Panc1 (cell line): ENCODE data around the gene OGA. TPM values are rescaled to one million over a fixed set of nuclear protein-coding genes. Genes with fewer than 3 reads are reported as not detected.

Experiments
- ATAC-seq: fragments of 200-7000 bp; cut with Tn5 transposase; 2 replicates; pipeline ENCODE4 v1.9.1; 2020; ENCODE audit warnings: mild to moderate bottlenecking, moderate library complexity
- BruUV-seq: library from RNA; stranded (reverse); fragments of 400-500 nt; replicated peaks from 2 replicates; lab custom pipeline; 2021; lab: Mats Ljungman, UMichigan
- CTCF ChIA-PET: fragments of 300-600 bp; sonication (Branson Sonifier 250); formaldehyde crosslinking; loops from one replicate; lab custom pipeline; 2022; ENCODE audit warnings: antibody characterized with exemption; lab: Charles Lee
- POLR2A ChIA-PET: fragments of 300-600 bp; sonication (Branson Sonifier 250); formaldehyde crosslinking; loops from one replicate; lab custom pipeline; 2022; ENCODE audit warnings: antibody characterized with exemption; lab: Charles Lee
- DNase-seq: peaks from one replicate; pipeline ENCODE4 v3.0.0-alpha.2; 2010; ENCODE audit warnings: low read depth, low spot score
- H3K27ac ChIP-seq: 2 replicates; pipeline ENCODE4 v1.5.1; 2011; ENCODE audit warnings: mild to moderate bottlenecking, low read length, inconsistent platforms
- H3K27me3 ChIP-seq: fragments of 200-500 bp; sonication (Bioruptor generic); 2 replicates; pipeline ENCODE4 v1.6.0; 2014; ENCODE audit warnings: low read length, inconsistent platforms; ENCODE audit not compliant: control insufficient read depth, insufficient read depth
- H3K36me3 ChIP-seq: fragments of 200-500 bp; sonication (Bioruptor generic); 2 replicates; pipeline ENCODE4 v1.5.1; 2014; ENCODE audit warnings: inconsistent platforms, mild to moderate bottlenecking, low read length, moderate library complexity; ENCODE audit not compliant: control insufficient read depth, insufficient read depth
- H3K4me1 ChIP-seq: 2 replicates; pipeline ENCODE4 v1.5.1; 2011; ENCODE audit warnings: inconsistent platforms, mild to moderate bottlenecking, low read length, moderate library complexity; ENCODE audit not compliant: control insufficient read depth, insufficient read depth
- H3K4me3 ChIP-seq, 2 experiments: 2 replicates each; pipeline ENCODE4 v1.5.1; 2011 to 2012; ENCODE audit warnings: low read depth in 2 of 2, low read length in 2 of 2, mild to moderate bottlenecking in 2 of 2, inconsistent platforms in 1 of 2, moderate library complexity in 1 of 2
- H3K9me3 ChIP-seq: fragments of 200-500 bp; sonication (Bioruptor generic); 2 replicates; pipeline ENCODE4 v1.5.1; 2014; ENCODE audit warnings: low read depth, mild to moderate bottlenecking, inconsistent platforms, low read length, moderate library complexity; ENCODE audit not compliant: control insufficient read depth, insufficient read depth
- CTCF ChIP-seq: fragments of 450-650 bp; IDR thresholded peaks from 2 replicates; pipeline ENCODE4 v1.5.1; 2017; ENCODE audit warnings: mild to moderate bottlenecking
- POLR2AphosphoS5 ChIP-seq: IDR thresholded peaks from 2 replicates; pipeline ENCODE4 v1.6.1; 2012; ENCODE audit warnings: mild to moderate bottlenecking, low read depth, low read length, moderate library complexity
- REST ChIP-seq, 2 experiments: IDR thresholded peaks; 2 replicates each; pipeline ENCODE4 v1.6.1; 2011 to 2012; ENCODE audit warnings: low read depth in 2 of 2, control low read depth in 1 of 2, low read length in 1 of 2, mild to moderate bottlenecking in 1 of 2, moderate library complexity in 1 of 2; ENCODE audit not compliant: insufficient read depth in 1 of 2
- SIN3A ChIP-seq: IDR thresholded peaks from 2 replicates; pipeline ENCODE4 v1.6.1; 2012; ENCODE audit warnings: low read depth, mild to moderate bottlenecking, low read length, moderate library complexity, borderline replicate concordance; ENCODE audit not compliant: insufficient read depth
- TCF7L2 ChIP-seq: IDR thresholded peaks from 2 replicates; pipeline ENCODE4 v1.6.1; 2011; ENCODE audit warnings: mild to moderate bottlenecking, low read depth, low read length, inconsistent platforms
- in situ Hi-C: cut with HindIII; loops from 2 replicates; pipeline ENCODE4 v1.10.0; 2016; ENCODE audit warnings: low sequenced_read_pairs, low pct_unique_long_range_greater_than_20kb
- intact Hi-C: fragments of 100-400 bp; cut with micrococcal nuclease; formaldehyde crosslinking; loops from one replicate; pipeline ENCODE4 v1.10.0; 2022; ENCODE audit not compliant: unreplicated experiment
- total RNA-seq: library from RNA; stranded (reverse); gene quantifications from one replicate; pipeline ENCODE4 v1.2.1, GENCODE V29; 2021; ENCODE audit not compliant: unreplicated experiment

Gene OGA
- total RNA-seq, 1 experiment from 2014 or later = 117 TPM

- H3K4me1 ChIP-seq = peaks cover 39% of the 10 kb centered on the region
- H3K27me3 ChIP-seq = no peaks in the 10 kb centered on the region
- no peak for DNase-seq
- CTCF ChIA-PET = interaction anchor here (1.0 to 1.2 kb wide), 2 partner anchors 57 to 181 kb away, joined by 4 to 5 read pairs; no protein-coding TSS in a partner anchor
- no TSS peak for BruUV-seq
- POLR2A ChIA-PET = no interaction called here
- no peaks in the 10 kb centered on the region for H3K9me3 ChIP-seq
- intact Hi-C loops = loop anchor here (10.0 kb wide), 1 partner anchor 569 kb away; no protein-coding TSS in a partner anchor
- in situ Hi-C loops = no loop called here
- peak overlapping the region; percentile 94 for H3K27ac ChIP-seq
- peaks cover 24% of the 10 kb centered on the region for H3K36me3 ChIP-seq
- no peak for TF ChIP-seq REST (IDR thresholded peaks at IDR 0.05; ENCODE audit: insufficient read depth in 1 of 2, low read depth in 2 of 2, low read length in 1 of 2)
- no peak for TF ChIP-seq TCF7L2
- TF ChIP-seq POLR2AphosphoS5 = no peak
- no peak for TF ChIP-seq CTCF
- TF ChIP-seq SIN3A = no peak
- peak overlapping the region; percentile 83 to 89 for H3K4me3 ChIP-seq
- ATAC-seq = peak; percentile 22
Observed at GRCh38 chr10:101783736-101784118, 34.5 kb downstream of the OGA start.

- H3K27me3 ChIP-seq = no peaks in the 10 kb centered on the region
- H3K9me3 ChIP-seq = no peaks in the 10 kb centered on the region
- no TSS peak for BruUV-seq
- TF ChIP-seq REST (IDR thresholded peaks at IDR 0.05; ENCODE audit: insufficient read depth in 1 of 2, low read depth in 2 of 2, low read length in 1 of 2) = no peak
- TF ChIP-seq SIN3A = peak; percentile 30; the same call in 1 of the 2 replicates
- TF ChIP-seq TCF7L2 = peak; percentile 43; the same call in 1 of the 2 replicates
- peak; percentile 95 for TF ChIP-seq POLR2AphosphoS5
- peaks cover 39% of the 10 kb centered on the region for H3K4me1 ChIP-seq
- H3K36me3 ChIP-seq = peaks cover 23% of the 10 kb centered on the region
- H3K4me3 ChIP-seq = peak within 1 kb of the TSS; percentile 83 to 89
- ATAC-seq (peak; percentile 84), DNase-seq (peak; percentile 41)
- CTCF ChIA-PET = interaction anchor here (0.6 to 1.2 kb wide), 5 partner anchors 58 to 569 kb away, joined by 3 to 7 read pairs (median 4); no protein-coding TSS in a partner anchor
- peak within 1 kb of the TSS; percentile 94 for H3K27ac ChIP-seq
- intact Hi-C loops = loop anchor here (10.0 kb wide), 1 partner anchor 568 kb away; no protein-coding TSS in a partner anchor
- POLR2A ChIA-PET = no interaction called here
- in situ Hi-C loops = no loop called here
Observed at GRCh38 chr10:101782811-101783735, 35.2 kb downstream of the OGA start, which contains the start of gene NPM3. TSS of gene NPM3 (minus strand) at chr10:101783446. CDS start at chr10:101783390, 56 bp downstream.
